Activated CD4-positive, CD25-positive, alpha-beta regulatory T cell (primary cell): ENCODE data around the gene RHBDL1.

ENCODE experiments used
- DNase-seq, 4 experiments: peaks; one replicate each; lab custom pipeline; 2025; lab: John Stamatoyannopoulos, UW

The RHBDL1 gene

GRCh38 chr16:718922-719321, 43.5 kb downstream of the RHBDL1 start:
- DNase-seq, result no peak

- DNase-seq, result no peak
Observed at GRCh38 chr16:719815-720446, 44.5 kb downstream of the RHBDL1 start.

GRCh38 chr16:720447-720989, 45.0 kb downstream of the RHBDL1 start:
- DNase-seq, result peak in 1 of 4 experiments; percentile 27

- DNase-seq, result peak; percentile 54 to 66 (median 61)
Observed at GRCh38 chr16:720990-721764, 45.7 kb downstream of the RHBDL1 start, which contains the start of gene ANTKMT. ANTKMT (plus strand) TSS chr16:721146; CDS start chr16:721275, 129 bp downstream.

DNA sequence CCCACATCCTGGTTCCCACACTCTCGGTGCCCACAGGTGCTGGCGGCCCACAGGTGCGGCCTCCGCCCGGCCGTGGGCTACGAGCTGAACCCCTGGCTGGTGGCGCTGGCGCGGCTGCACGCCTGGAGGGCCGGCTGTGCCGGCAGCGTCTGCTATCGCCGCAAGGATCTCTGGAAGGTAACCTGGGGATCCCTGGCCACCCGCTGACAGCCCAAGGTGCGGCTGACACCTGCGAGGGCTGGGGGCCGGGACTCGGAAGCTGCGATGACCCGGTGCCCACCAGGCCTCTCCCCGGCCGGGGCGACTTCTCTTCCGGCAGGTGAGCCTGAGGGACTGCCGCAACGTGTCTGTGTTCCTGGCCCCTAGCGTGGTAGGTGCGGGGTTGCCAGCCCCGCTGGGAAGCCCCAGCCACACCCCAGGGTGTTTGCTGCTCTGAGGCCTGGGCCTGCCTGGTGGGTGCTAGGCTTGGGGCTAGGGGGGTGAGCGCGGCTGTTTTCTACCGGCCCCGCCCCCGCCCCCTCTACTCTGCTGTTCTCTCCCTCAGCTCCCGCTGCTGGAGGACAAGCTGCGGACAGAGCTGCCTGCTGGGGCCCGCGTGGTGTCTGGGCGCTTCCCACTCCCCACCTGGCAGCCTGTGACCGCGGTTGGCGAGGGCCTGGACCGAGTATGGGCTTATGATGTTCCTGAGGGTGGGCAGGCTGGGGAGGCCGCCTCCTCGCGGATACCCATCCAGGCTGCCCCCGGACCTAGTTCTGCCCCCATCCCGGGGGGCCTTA, 46.5 kb downstream of the RHBDL1 start:
- DNase-seq, result no peak

DNA sequence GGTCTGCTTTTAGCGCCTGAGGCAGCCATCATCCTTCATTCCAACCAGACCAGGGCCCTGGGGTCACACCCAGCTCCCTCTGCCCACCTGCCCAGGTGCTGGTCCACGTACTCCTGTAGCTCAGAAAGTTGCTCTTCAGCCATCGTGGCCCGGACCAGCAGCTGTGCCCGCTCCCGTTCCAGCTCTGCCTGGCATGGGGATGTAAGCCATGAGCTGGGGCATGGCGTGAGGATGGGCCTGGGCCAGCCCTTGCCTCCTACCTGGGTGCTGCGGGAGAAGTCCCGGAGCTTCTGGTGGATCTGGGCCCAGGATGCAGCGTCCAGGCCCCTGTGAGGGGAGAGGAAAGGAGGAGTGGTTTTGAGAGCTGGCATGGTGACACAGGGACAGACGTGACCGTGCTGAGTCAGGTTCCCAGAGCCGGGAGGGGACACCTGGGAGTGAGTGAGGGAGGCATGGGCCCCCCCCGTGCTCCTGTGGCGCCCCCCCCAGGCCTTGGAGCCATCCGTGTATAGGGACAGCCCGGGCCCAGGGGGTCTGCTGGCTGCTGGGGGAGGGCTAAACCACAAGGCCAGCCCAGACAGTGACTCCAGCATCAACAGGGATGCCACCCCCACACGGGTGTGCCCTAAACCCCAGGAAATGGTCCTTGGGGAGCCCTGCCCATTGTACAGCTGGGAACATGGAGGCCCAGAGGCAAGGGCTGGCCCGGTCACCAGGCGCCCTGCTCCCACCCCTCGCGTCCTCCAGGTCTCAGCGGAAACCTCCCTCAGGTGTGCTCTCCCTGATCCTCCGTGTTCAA, 47.6 kb downstream of the RHBDL1 start:
- DNase-seq, result no peak

- no peak for DNase-seq
Observed at GRCh38 chr16:723695-724094, 48.2 kb downstream of the RHBDL1 start.

DNA sequence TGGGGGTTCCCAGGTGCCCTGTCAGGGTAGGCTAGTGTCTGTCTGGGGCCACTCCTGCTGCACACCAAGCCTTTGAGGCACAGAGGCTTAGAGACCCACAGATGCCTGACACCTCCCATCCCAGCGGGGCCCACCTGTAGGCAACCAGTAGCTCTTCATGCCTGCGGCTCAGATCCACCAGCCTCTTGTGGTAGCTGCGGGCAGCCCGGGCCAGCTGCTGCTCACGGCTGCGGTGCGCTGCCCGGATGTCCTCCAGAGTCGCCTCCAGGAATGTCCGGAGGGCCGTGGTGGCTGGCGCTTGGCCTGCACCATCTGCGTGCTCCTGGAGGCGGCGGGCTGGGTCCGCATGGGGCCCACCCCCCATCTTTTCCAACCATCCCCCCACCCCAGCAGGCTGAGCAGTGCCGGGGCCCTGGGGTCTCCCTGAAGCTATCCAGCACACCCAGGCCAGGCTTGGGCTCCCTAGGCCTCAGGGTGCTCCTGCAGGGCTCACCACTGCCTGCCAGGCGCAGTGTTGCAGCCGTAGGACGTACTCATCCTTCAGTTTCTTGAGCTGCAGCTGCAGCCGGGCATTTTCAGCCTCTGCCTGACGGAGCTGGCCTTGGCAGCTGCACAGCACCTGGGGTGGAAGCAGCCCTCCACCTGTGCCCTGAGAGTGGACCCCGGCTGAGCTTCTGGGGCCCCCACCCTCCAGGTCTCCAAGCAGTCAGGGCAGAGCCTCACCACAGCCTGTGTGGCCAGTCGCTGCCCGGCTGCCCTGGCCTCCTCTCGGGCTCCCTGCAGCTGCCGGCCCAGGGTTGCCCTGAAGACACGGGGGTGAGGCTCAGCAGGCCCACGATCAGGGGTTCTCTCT, 48.9 kb downstream of the RHBDL1 start:
- no peak for DNase-seq

DNA sequence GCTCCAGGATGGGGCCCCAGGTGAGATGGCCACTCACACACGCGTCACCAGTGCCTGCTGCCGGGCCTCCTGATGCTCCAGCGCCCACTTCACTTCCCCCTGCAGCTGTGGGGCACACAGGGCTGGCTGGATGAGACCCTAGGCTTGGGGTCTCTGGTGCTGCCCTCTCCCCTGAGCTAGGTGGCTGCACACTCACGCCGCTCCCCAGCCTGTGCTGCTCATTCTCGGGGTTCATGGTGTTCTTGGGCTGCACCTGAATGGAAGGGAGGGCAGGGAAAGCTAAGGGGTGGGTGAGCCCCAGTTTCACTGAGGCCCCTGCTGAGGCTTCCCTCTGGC, 49.5 kb downstream of the RHBDL1 start:
- no peak for DNase-seq

DNA sequence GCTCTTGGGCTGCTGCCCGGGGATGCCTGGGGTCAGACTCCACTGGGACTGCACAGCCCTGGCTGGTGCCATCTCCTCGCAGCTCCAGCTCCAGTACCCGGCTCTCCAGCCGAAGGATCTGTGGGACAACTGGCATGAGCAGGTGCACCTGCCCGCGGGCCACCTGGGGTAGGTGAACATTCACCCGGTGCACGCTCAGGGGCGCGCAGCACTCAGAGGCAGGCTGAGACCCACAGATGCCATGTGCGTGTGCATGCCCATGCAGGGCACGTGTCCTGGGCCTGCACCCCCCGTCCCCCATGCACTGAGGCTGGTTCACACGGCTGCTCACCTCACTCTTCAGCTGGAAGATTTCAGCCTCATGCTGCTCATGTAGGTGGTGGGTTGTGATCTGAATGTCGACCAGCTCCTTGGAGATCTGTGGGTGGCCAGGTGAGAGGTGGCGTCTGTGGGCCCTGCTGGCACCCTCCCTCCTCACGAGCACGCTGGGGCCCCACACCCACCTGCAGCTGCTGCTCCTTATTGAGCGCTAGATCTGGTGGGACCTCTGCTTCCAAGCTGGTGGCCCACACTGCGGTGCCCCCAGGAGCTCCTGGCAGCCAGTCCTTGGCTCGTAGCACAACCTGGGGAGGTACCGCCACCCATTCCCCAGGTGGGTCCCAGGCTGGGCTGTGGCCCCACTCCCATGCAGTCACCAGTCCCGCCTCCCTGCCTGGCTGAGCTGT, 50.2 kb downstream of the RHBDL1 start:
- DNase-seq, result no peak

DNA sequence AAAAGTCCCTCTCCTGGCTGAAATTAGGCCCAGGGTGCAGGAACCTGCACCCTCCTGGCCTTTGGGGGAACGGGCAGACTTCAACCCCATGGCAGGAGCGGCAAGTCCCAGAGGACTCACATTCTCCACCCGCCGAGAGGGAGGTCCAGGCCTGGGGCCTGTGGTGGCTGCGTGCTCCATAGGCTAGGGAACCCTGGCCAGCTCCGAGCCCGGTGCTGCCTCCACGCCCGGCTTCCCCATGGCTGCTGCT, 50.6 kb downstream of the RHBDL1 start:
- no peak for DNase-seq

DNA sequence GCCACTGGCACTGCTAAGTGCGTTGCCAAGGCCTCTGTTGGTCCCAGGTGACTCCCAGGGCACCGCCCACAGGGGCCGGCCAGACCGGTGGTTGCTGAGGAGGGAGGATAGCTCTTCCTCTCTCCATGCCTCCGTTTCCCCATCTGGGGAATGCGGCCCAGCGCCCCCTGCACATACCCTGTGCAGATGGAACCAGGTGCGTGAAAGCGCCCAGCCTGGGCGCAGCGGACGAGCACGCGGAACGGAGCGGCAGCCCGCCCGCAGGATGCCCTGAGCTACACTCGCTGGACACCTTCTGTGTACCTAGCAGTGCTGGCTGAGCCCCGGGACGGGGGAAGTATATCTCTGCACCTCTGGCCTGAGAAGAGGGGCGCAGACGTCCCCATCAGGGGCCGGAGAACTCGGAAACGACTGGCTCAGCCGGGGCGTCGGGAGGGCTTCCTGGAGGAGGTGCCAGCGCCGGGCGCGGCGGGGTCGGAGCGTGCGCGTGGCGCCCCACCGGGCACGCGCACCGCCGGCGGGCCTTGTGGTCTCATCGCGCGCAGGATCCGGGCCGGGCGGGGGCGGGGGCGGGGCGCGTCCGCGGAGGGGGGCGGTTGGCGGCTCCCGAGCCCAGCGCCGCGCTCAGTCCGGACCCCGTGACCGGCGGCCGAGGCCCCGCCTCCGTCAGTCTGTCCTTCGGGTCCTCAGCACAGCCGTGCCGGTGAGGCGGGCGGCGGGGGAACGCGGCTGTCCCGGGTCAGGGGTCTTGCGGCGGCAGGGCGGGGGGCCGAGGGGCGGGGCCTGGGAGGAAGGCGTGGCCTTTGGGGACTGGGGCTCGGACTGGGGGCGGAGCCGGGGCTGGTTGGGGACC, 51.2 kb downstream of the RHBDL1 start, which contains the start of the genes CCDC78 and HAGHL:
Gene CCDC78, minus strand, starts transcription at position 6 of the 853 bp plus-strand sequence. CDS start 76 bp downstream, outside the sequence.
Gene HAGHL, plus strand, starts transcription at position 669 of the 853 bp plus-strand sequence. CDS start 404 bp downstream, outside the sequence.
- peak in 3 of 4 experiments; percentile 42 to 52 (median 49) for DNase-seq

DNA sequence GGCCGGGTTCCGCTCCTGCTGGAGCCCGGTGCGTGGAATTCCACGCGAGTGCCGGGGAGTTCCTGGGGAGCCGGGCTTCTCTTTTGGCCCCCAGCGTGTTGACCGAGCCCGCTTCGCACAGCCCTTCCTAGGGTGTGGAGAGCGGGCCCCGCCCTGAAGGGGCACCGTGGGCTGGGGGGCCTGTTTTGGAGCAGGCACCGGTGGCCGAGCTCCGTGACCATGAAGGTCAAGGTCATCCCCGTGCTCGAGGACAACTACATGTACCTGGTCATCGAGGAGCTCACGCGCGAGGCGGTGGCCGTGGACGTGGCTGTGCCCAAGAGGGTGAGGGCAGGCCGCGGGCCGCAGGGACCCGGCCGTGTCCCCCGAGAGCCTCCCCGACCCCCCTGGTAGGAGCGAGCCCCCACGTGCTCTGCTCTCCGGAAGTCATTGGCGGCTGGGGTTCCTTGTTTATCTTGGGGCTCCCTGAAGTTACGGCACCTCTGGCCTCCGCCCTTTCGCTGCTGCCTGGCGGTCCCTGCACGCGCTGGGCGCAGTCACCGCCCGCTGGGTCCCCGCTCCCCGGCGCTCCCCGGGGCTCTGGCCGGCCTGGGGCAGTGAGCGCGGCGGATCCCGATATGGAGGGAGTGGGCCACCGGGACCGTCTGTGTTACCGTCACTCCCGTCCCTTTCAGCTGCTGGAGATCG, 52.0 kb downstream of the RHBDL1 start:
- no peak for DNase-seq
